Measurements from ENCODE around the gene RFNG. TPM values are rescaled to one million over a fixed set of nuclear protein-coding genes. Genes with fewer than 3 reads are reported as not detected.
A peak's percentile ranks its signal among the peaks of the same experiment; 100 is the strongest.

The RFNG gene
- total and polyA plus RNA-seq, 10 of the 15 experiments (the other 5 are each of a cell fraction or from before 2014, with no cell fraction given), result 0.10 to 19.6 (median 6.2) TPM

DNA sequence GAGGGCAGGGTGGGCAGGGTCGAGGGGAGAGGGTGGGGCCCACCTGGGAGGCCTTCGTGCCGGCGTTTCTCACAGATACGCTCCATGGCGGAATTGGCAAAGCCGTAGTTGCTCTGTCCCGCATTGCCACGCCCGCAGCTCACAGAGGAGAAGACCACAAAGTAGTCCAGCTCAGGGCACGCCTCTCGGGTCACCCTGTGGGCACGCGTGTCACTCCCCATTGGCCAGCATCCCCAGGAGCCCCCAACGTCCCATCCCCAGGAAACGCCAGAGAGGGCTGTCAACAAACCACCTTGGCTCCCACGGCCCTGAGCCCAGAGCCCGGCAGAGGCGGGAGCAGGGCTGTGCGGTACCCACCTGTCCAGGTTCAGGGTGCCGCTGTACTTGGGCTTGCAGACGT, 30.4 kb upstream of the RFNG start (continued):
- TF ChIP-seq, protein P1, sequence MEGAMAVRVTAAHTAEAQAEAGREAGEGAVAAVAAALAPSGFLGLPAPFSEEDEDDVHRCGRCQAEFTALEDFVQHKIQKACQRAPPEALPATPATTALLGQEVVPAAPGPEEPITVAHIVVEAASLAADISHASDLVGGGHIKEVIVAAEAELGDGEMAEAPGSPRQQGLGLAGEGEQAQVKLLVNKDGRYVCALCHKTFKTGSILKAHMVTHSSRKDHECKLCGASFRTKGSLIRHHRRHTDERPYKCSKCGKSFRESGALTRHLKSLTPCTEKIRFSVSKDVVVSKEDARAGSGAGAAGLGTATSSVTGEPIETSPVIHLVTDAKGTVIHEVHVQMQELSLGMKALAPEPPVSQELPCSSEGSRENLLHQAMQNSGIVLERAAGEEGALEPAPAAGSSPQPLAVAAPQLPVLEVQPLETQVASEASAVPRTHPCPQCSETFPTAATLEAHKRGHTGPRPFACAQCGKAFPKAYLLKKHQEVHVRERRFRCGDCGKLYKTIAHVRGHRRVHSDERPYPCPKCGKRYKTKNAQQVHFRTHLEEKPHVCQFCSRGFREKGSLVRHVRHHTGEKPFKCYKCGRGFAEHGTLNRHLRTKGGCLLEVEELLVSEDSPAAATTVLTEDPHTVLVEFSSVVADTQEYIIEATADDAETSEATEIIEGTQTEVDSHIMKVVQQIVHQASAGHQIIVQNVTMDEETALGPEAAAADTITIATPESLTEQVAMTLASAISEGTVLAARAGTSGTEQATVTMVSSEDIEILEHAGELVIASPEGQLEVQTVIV (IDR thresholded peaks at IDR 0.05; ENCODE audit: borderline replicate concordance, partially characterized antibody), result no peak
- TF ChIP-seq JUND (IDR thresholded peaks at IDR 0.05; ENCODE audit: low read depth, low read length) (no peak), CHD2 (IDR thresholded peaks at IDR 0.05; ENCODE audit: borderline replicate concordance, low read depth, low read length) (no peak), CHD1 (IDR thresholded peaks at IDR 0.05; ENCODE audit: low read depth, low read length) (no peak)
- TF ChIP-seq, protein P2, sequence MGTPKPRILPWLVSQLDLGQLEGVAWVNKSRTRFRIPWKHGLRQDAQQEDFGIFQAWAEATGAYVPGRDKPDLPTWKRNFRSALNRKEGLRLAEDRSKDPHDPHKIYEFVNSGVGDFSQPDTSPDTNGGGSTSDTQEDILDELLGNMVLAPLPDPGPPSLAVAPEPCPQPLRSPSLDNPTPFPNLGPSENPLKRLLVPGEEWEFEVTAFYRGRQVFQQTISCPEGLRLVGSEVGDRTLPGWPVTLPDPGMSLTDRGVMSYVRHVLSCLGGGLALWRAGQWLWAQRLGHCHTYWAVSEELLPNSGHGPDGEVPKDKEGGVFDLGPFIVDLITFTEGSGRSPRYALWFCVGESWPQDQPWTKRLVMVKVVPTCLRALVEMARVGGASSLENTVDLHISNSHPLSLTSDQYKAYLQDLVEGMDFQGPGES (IDR thresholded peaks at IDR 0.05), result no peak
- TF ChIP-seq, protein P3, sequence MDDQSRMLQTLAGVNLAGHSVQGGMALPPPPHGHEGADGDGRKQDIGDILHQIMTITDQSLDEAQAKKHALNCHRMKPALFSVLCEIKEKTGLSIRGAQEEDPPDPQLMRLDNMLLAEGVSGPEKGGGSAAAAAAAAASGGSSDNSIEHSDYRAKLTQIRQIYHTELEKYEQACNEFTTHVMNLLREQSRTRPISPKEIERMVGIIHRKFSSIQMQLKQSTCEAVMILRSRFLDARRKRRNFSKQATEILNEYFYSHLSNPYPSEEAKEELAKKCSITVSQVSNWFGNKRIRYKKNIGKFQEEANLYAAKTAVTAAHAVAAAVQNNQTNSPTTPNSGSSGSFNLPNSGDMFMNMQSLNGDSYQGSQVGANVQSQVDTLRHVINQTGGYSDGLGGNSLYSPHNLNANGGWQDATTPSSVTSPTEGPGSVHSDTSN (IDR thresholded peaks at IDR 0.05; ENCODE audit: insufficient replicate concordance, low read depth, low read length), result no peak

DNA sequence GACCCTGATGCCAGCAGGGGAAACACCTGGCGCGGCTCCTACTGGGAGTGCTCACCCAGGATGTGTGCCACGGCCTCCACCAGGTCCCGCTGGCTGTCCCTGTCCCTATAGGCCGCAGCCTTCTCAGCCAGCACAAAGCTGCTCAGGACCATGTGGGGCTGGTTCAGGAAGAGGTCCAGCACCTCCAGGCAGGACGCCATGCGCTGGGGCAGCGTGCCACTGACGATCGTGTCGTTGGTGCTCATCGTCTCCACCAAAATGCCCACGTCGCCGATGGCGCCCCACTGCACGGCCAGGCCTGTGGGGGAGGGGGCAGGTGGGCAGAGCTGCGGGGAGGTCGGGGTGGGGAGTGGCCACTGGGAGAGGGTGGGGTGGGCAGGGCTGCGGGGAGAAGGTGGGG, 29.9 kb upstream of the RFNG start:
- no peak for FAIRE-seq
- H3K36me3 ChIP-seq (ENCODE audit: control insufficient read depth in 2 of 2, insufficient read depth in 2 of 2, low read length in 1 of 2), result peaks cover 14 to 65% of the 10 kb centered on the region in 2 experiments; a peak in 3 of 4 replicates
- in situ Hi-C loops (cut with MboI) (no loop called here), intact Hi-C loops (cut with micrococcal nuclease; ENCODE audit: unreplicated experiment) (no loop called here)
- no peak overlapping the region for H2AFZ ChIP-seq (ENCODE audit: control insufficient read depth, low read depth, low read length)
- ChIA-PET POLR2A (no interaction called here), CTCF (no interaction called here), RAD21 (ENCODE audit: unreplicated experiment) (no interaction called here), SMC1A (ENCODE audit: uncharacterized antibody, unreplicated experiment) (no interaction called here)
- no peaks in the 10 kb centered on the region for H4K20me1 ChIP-seq (ENCODE audit: control insufficient read depth, insufficient read depth)
- H3K4me1 ChIP-seq (ENCODE audit: control insufficient read depth, insufficient read depth, low read length), result no peaks in the 10 kb centered on the region
- no peak overlapping the region for H3K4me3 ChIP-seq
- no peaks in the 10 kb centered on the region for H3K9me3 ChIP-seq (replicated peaks; ENCODE audit: control insufficient read depth, insufficient read depth, low read length)
- no peak for DNase-seq (ENCODE audit: low read depth, low spot score)
- WGBS (ENCODE audit: insufficient coverage, insufficient replicate concordance, low lambda C conversion rate, missing lambda C conversion rate), result 99% methylated on average over 17 of the region's 20 CpGs
- H3K27ac ChIP-seq (ENCODE audit: control insufficient read depth, insufficient read depth), result no peak overlapping the region
- no peak for ATAC-seq
- no peak overlapping the region for H3K4me2 ChIP-seq (ENCODE audit: control insufficient read depth, insufficient read depth)
- no peaks in the 10 kb centered on the region for H3K79me2 ChIP-seq (ENCODE audit: control insufficient read depth, insufficient read depth, low read length)
- TF ChIP-seq, protein P4, sequence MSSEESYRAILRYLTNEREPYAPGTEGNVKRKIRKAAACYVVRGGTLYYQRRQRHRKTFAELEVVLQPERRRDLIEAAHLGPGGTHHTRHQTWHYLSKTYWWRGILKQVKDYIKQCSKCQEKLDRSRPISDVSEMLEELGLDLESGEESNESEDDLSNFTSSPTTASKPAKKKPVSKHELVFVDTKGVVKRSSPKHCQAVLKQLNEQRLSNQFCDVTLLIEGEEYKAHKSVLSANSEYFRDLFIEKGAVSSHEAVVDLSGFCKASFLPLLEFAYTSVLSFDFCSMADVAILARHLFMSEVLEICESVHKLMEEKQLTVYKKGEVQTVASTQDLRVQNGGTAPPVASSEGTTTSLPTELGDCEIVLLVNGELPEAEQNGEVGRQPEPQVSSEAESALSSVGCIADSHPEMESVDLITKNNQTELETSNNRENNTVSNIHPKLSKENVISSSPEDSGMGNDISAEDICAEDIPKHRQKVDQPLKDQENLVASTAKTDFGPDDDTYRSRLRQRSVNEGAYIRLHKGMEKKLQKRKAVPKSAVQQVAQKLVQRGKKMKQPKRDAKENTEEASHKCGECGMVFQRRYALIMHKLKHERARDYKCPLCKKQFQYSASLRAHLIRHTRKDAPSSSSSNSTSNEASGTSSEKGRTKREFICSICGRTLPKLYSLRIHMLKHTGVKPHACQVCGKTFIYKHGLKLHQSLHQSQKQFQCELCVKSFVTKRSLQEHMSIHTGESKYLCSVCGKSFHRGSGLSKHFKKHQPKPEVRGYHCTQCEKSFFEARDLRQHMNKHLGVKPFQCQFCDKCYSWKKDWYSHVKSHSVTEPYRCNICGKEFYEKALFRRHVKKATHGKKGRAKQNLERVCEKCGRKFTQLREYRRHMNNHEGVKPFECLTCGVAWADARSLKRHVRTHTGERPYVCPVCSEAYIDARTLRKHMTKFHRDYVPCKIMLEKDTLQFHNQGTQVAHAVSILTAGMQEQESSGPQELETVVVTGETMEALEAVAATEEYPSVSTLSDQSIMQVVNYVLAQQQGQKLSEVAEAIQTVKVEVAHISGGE (CRISPR knock-in tag; IDR thresholded peaks at IDR 0.05), result no peak
- TF ChIP-seq EP300 (IDR thresholded peaks at IDR 0.05; ENCODE audit: borderline replicate concordance in 1 of 2, control insufficient read depth in 1 of 2, low read depth in 2 of 2, low read length in 2 of 2) (no peak), ZNF622 (IDR thresholded peaks at IDR 0.05) (no peak), POLR2AphosphoS2 (IDR thresholded peaks at IDR 0.05; ENCODE audit: low read depth, low read length) (0 out of 2 replicates have a peak, but pooled peaks have one; percentile 11)
- no peak overlapping the region for H3K9ac ChIP-seq (ENCODE audit: control insufficient read depth, insufficient read depth, low read length)
- no peaks in the 10 kb centered on the region for H3K27me3 ChIP-seq (replicated peaks in 1 of 2; ENCODE audit: control insufficient read depth in 2 of 2, insufficient read depth in 2 of 2, low read length in 1 of 2)
- BruUV-seq (replicated peaks), result no TSS peak
